Ramos (cell line): ENCODE measurements around the gene EPHA8.

Source experiments
- in situ Hi-C: fragments of 300-500 bp; cut with MboI; formaldehyde crosslinking; loops from one replicate; pipeline ENCODE4 v1.14.3; 2022; ENCODE audit warnings: low sequenced_read_pairs; ENCODE audit not compliant: unreplicated experiment

The EPHA8 gene

GRCh38 chr1:22587247-22587646 is 24.0 kb downstream of the EPHA8 start:
- in situ Hi-C loops, result no loop called here

- in situ Hi-C loops, result no loop called here
Measured at GRCh38 chr1:22588899-22589422, 25.7 kb downstream of the EPHA8 start.

GRCh38 chr1:22591576-22591975 is 28.3 kb downstream of the EPHA8 start:
- in situ Hi-C loops, result no loop called here

GRCh38 chr1:22592051-22592450 is 28.8 kb downstream of the EPHA8 start:
- in situ Hi-C loops, result no loop called here

GRCh38 chr1:22592919-22593790 is 29.9 kb downstream of the EPHA8 start:
- in situ Hi-C loops, result no loop called here

- in situ Hi-C loops, result no loop called here
Measured at GRCh38 chr1:22594396-22594795, 31.1 kb downstream of the EPHA8 start.

- in situ Hi-C loops, result no loop called here
Measured at GRCh38 chr1:22595108-22595507, 31.8 kb downstream of the EPHA8 start.

- in situ Hi-C loops, result no loop called here
Measured at GRCh38 chr1:22597301-22597965, 34.1 kb downstream of the EPHA8 start.

- in situ Hi-C loops, result no loop called here
Measured at GRCh38 chr1:22597996-22598395, 34.7 kb downstream of the EPHA8 start.

GRCh38 chr1:22598736-22599135 is 35.4 kb downstream of the EPHA8 start:
- in situ Hi-C loops, result no loop called here

- in situ Hi-C loops, result no loop called here
Measured at GRCh38 chr1:22600071-22600816, 37.0 kb downstream of the EPHA8 start.

GRCh38 chr1:22600817-22601605 is 37.7 kb downstream of the EPHA8 start:
- in situ Hi-C loops, result no loop called here

- in situ Hi-C loops, result no loop called here
Measured at GRCh38 chr1:22601610-22602009, 38.3 kb downstream of the EPHA8 start.

GRCh38 chr1:22602060-22602740 is 38.9 kb downstream of the EPHA8 start:
- in situ Hi-C loops, result no loop called here

GRCh38 chr1:22606161-22606560 is 42.9 kb downstream of the EPHA8 start:
- in situ Hi-C loops, result no loop called here

GRCh38 chr1:22607154-22607553 is 43.9 kb downstream of the EPHA8 start:
- in situ Hi-C loops, result no loop called here

GRCh38 chr1:22608361-22608760 is 45.1 kb downstream of the EPHA8 start:
- in situ Hi-C loops, result no loop called here

GRCh38 chr1:22609291-22609690 is 46.0 kb downstream of the EPHA8 start:
- in situ Hi-C loops, result no loop called here

GRCh38 chr1:22611530-22611947 is 48.2 kb downstream of the EPHA8 start:
- in situ Hi-C loops, result no loop called here
